HL-60 (cell line): ENCODE results near the gene TNFAIP8.

Source experiments
- CTCF ChIP-seq: IDR thresholded peaks from one replicate; pipeline ENCODE4 v1.5.1; 2011; ENCODE audit warnings: low read length, control low read depth, inconsistent platforms; ENCODE audit not compliant: insufficient read depth
- POLR2AphosphoS5 ChIP-seq: IDR thresholded peaks from 2 replicates; pipeline ENCODE4 v1.6.1; 2012; ENCODE audit warnings: low read depth

- TF ChIP-seq CTCF (no peak), POLR2AphosphoS5 (no peak)
These were observed 46.3 kb downstream of the TNFAIP8 start for GRCh38 chr5:119402081-119402480.
